GM23338 (cell line): Measurements from ENCODE around the gene CADM4. TPM values are rescaled to one million over a fixed set of nuclear protein-coding genes. Genes with fewer than 3 reads are reported as not detected.
"Not testable (repeated sequence)": the region's sequence is repeated elsewhere in the genome, so short reads cannot be mapped to it uniquely, and the experiment has no call there.

Experiments used
- ATAC-seq: fragments of 200-7000 bp; cut with Tn5 transposase; 3 replicates; pipeline ENCODE4 v1.9.1; 2020
- DNase-seq: peaks from one replicate; pipeline ENCODE4 v3.0.0-alpha.2; 2015; ENCODE audit warnings: low spot score
- H2AFZ ChIP-seq: fragments of 200-600 bp; sonication (generic); 2 replicates; pipeline ENCODE4 v1.8.0; 2016; ENCODE audit warnings: antibody characterized with exemption, mild to moderate bottlenecking, moderate library complexity
- H3F3A ChIP-seq: fragments of 200-600 bp; sonication (generic); replicated peaks from 2 replicates; pipeline ENCODE4 v1.8.0; 2017; ENCODE audit warnings: antibody characterized with exemption, mixed run types, low read depth
- H3K27ac ChIP-seq: fragments of 200-600 bp; sonication (generic); 2 replicates; pipeline ENCODE4 v1.6.1; 2016; ENCODE audit warnings: low read depth
- H3K27me3 ChIP-seq: fragments of 200-600 bp; sonication (generic); 2 replicates; pipeline ENCODE4 v1.8.0; 2016; ENCODE audit warnings: mild to moderate bottlenecking, mixed run types, moderate library complexity; ENCODE audit not compliant: insufficient read depth
- H3K36me3 ChIP-seq: fragments of 200-600 bp; sonication (generic); 2 replicates; pipeline ENCODE4 v1.8.0; 2016; ENCODE audit warnings: mild to moderate bottlenecking; ENCODE audit not compliant: insufficient read depth
- H3K4me1 ChIP-seq: fragments of 200-600 bp; sonication (generic); 2 replicates; pipeline ENCODE4 v1.8.0; 2016; ENCODE audit warnings: mild to moderate bottlenecking, moderate library complexity; ENCODE audit not compliant: insufficient read depth
- H3K4me2 ChIP-seq: fragments of 200-600 bp; sonication (generic); 2 replicates; pipeline ENCODE4 v1.7.1; 2017; ENCODE audit warnings: mixed run types
- H3K4me3 ChIP-seq: fragments of 200-600 bp; sonication (generic); 2 replicates; pipeline ENCODE4 v1.6.1; 2016; ENCODE audit warnings: mixed run types
- H3K79me2 ChIP-seq: fragments of 200-600 bp; sonication (generic); replicated peaks from 2 replicates; pipeline ENCODE4 v1.8.0; 2017; ENCODE audit warnings: mild to moderate bottlenecking; ENCODE audit not compliant: insufficient read depth
- H3K9me2 ChIP-seq: fragments of 200-600 bp; sonication (generic); 2 replicates; pipeline ENCODE4 v1.8.0; 2017; ENCODE audit not compliant: insufficient read depth
- H4K20me1 ChIP-seq: fragments of 200-600 bp; sonication (generic); replicated peaks from 2 replicates; pipeline ENCODE4 v1.8.0; 2017; ENCODE audit warnings: mild to moderate bottlenecking; ENCODE audit not compliant: insufficient read depth
- H3K27ac Mint-ChIP-seq: 2 replicates; pipeline ENCODE4 v1.8.0; 2020; ENCODE audit warnings: inconsistent platforms, mild to moderate bottlenecking, moderate library complexity, mixed read lengths
- H3K27me3 Mint-ChIP-seq: 3 replicates; pipeline ENCODE4 v1.8.0; 2022; ENCODE audit warnings: low read depth, mild to moderate bottlenecking, moderate library complexity, mixed read lengths, inconsistent platforms; ENCODE audit not compliant: insufficient read depth, poor library complexity
- H3K36me3 Mint-ChIP-seq: 3 replicates; pipeline ENCODE4 v1.8.0; 2021; ENCODE audit warnings: low read depth, mild to moderate bottlenecking, inconsistent platforms, moderate library complexity, mixed read lengths
- H3K4me1 Mint-ChIP-seq: 3 replicates; pipeline ENCODE4 v1.8.0; 2020; ENCODE audit warnings: mild to moderate bottlenecking, inconsistent platforms, mixed read lengths
- H3K4me3 Mint-ChIP-seq: 3 replicates; pipeline ENCODE4 v1.8.0; 2021; ENCODE audit warnings: moderate library complexity, mild to moderate bottlenecking, inconsistent platforms, mixed read lengths
- H3K9me3 Mint-ChIP-seq: 3 replicates; pipeline ENCODE4 v1.8.0; 2020; ENCODE audit warnings: moderate library complexity, mild to moderate bottlenecking, inconsistent platforms, mixed read lengths
- CREB1 ChIP-seq: fragments of 250-450 bp; sonication (Bioruptor Pico); IDR thresholded peaks from 2 replicates; pipeline ENCODE4 v1.5.0; 2020; ENCODE audit warnings: low read depth, mild to moderate bottlenecking, moderate library complexity
- EZH2phosphoT487 ChIP-seq: fragments of 200-600 bp; sonication (generic); IDR thresholded peaks from one replicate; pipeline ENCODE4 v1.8.1; 2018; ENCODE audit warnings: antibody characterized with exemption; ENCODE audit not compliant: unreplicated experiment
- JUNB ChIP-seq: IDR thresholded peaks from one replicate; pipeline ENCODE4 v1.6.1; 2016; ENCODE audit warnings: antibody characterized with exemption; ENCODE audit not compliant: unreplicated experiment
- NANOG ChIP-seq: IDR thresholded peaks from 2 replicates; pipeline ENCODE4 v1.6.1; 2016; ENCODE audit warnings: antibody characterized with exemption, borderline replicate concordance
- POLR2AphosphoS5 ChIP-seq: IDR thresholded peaks from 2 replicates; pipeline ENCODE4 v1.6.1; 2016; ENCODE audit warnings: antibody characterized with exemption, low read depth
- STAT1 ChIP-seq: IDR thresholded peaks from one replicate; pipeline ENCODE4 v1.6.1; 2016; ENCODE audit warnings: antibody characterized with exemption; ENCODE audit not compliant: unreplicated experiment
- ZNF114 ChIP-seq: fragments of 250-450 bp; sonication (Bioruptor Pico); IDR thresholded peaks from 2 replicates; pipeline ENCODE4 v1.5.0; 2020; ENCODE audit warnings: mild to moderate bottlenecking, moderate library complexity
- ZNF331 ChIP-seq: fragments of 250-450 bp; sonication (Bioruptor Pico); IDR thresholded peaks from 2 replicates; pipeline ENCODE4 v1.5.0; 2020; ENCODE audit warnings: low read depth, mild to moderate bottlenecking, moderate library complexity
- polyA plus RNA-seq: library from polyadenylated mRNA; unstranded; fragments of >200 nt; fragmentation: Nextera tagmentation; extraction: Ambion mirVana; gene quantifications from 2 replicates; pipeline ENCODE4 v1.2.1, GENCODE V29; 2016
- total RNA-seq: library from RNA; depleted of rRNA; stranded (reverse); fragments of >200 nt; shearing (Covaris generic); gene quantifications from 2 replicates; pipeline ENCODE4 v1.2.3, GENCODE V29; 2014
- TF ChIP-seq, protein P1 (sequence below): IDR thresholded peaks from one replicate; pipeline ENCODE4 v1.6.1; 2018; ENCODE audit warnings: antibody characterized with exemption; ENCODE audit not compliant: unreplicated experiment

Gene CADM4
- total and polyA plus RNA-seq, 2 experiments from 2014 or later: 3.7 to 21.2 TPM

DNA sequence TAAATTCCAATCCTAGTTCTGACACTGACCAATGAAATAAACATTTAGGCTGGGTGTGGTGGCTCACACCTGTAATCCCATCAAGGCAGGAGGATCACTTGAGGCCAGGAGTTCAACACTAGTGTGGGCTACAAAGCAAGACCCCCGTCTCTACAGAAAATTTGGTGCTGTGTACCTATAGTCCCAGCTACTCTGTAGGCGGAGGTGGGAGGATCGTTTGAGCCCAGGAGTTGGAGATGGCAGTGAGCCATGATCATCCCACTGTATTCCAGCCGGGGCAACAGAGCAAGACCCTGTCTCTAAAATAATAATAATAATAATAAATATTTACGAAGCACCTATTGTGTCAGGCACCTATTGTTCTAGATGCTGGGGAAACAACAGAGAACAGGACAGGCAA lies 50.4 kb downstream of the CADM4 start (continued):
- TF ChIP-seq ZNF331 (no peak), STAT1 (no peak), JUNB (no peak)

DNA sequence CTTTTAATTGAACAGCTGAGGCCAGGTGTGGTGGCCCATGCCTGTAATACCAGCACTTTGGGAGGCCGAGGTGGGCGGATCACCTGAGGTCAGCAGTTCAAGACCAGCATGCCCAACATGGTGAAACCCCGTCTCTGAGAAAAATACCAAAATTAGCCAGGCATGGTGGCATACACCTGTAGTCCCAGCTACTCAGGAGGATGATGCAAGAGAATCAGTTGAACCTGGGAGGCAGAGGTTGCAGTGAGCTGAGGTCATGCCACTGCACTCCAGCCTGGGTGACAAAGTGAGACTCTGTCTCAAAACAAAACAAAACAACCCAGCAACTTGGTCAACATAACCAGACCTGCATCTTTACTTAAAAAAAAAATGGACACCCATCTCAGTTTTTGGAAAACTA lies 52.6 kb downstream of the CADM4 start:
- H3K4me1 Mint-ChIP-seq, H3K9me3 Mint-ChIP-seq, H3K4me2 ChIP-seq, H3K27me3 ChIP-seq, H3K27me3 Mint-ChIP-seq, H3K27ac Mint-ChIP-seq, H3K9me2 ChIP-seq, H4K20me1 ChIP-seq, H3K27ac ChIP-seq, H3K4me3 ChIP-seq, ATAC-seq, DNase-seq, H3K4me3 Mint-ChIP-seq, H3F3A ChIP-seq, H3K4me1 ChIP-seq, H3K36me3 ChIP-seq, H2AFZ ChIP-seq, H3K79me2 ChIP-seq: not testable (repeated sequence)
- peaks cover 22% of the 10 kb centered on the region for H3K36me3 Mint-ChIP-seq

DNA sequence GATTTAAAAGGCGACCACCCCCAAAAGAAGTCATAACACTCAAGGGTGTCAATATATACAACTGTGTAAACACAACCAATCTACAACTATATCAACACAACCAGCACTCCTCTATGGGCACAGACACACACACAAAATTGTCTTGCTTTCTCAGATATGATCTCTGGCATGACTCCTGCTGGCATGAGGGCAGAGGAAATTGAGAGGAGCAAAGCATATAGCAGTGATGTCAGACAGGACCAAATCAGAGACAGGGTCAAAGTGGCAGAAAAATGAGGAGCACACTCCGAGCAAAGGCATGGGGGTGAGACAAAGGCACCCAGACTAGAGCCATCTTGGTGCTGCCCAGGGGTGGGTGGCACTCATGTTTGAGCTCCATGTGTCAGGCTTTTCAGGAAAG lies 53.3 kb downstream of the CADM4 start:
- peaks cover 22% of the 10 kb centered on the region for H3K36me3 Mint-ChIP-seq
- H3K9me3 Mint-ChIP-seq: no peaks in the 10 kb centered on the region
- peaks cover 5% of the 10 kb centered on the region; the same call in 2 of the 3 replicates for H3K4me1 Mint-ChIP-seq
- no peaks in the 10 kb centered on the region for H3K79me2 ChIP-seq
- H3K4me3 Mint-ChIP-seq: no peak overlapping the region
- H3K27ac ChIP-seq: no peak overlapping the region
- peaks cover 7% of the 10 kb centered on the region; the same call in 1 of the 2 replicates for H4K20me1 ChIP-seq
- H3K4me3 ChIP-seq: no peak overlapping the region
- no peak overlapping the region for H3K4me2 ChIP-seq
- H3K27me3 Mint-ChIP-seq: peaks cover 3% of the 10 kb centered on the region
- no peak for ATAC-seq
- TF ChIP-seq STAT1 (no peak), ZNF114 (no peak), EZH2phosphoT487 (no peak)
- H2AFZ ChIP-seq: no peak overlapping the region
- H3K36me3 ChIP-seq: no peaks in the 10 kb centered on the region; the same call in 1 of the 2 replicates
- no peak overlapping the region; the same call in 1 of the 2 replicates for H3K27ac Mint-ChIP-seq
- H3K27me3 ChIP-seq: no peaks in the 10 kb centered on the region
- H3F3A ChIP-seq: no peaks in the 10 kb centered on the region
- no peak for DNase-seq
- H3K4me1 ChIP-seq: no peaks in the 10 kb centered on the region
- H3K9me2 ChIP-seq: no peaks in the 10 kb centered on the region

DNA sequence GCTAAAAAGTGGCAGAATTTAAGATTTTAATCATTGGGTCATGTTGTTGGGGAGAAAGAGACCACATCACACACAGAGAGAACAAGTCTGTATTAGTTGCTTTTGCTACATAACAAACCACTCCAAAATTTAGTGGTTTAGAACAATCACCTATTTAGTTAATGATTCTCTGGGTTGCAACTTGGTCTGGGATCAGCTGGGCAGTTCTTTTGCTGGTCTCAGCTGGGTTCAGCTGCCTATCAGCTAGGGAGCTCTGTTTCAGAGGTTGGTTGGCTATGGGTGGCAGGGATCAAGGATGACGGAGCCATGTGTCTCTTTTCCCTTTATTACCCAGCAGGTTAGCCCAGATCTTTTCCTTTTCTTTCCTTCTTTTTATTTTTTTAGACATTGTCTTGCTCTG lies 55.2 kb downstream of the CADM4 start:
- no peak overlapping the region for H3K27ac Mint-ChIP-seq
- H2AFZ ChIP-seq: no peak overlapping the region
- H3K4me2 ChIP-seq: no peak overlapping the region
- H3F3A ChIP-seq: no peaks in the 10 kb centered on the region
- peaks cover 3% of the 10 kb centered on the region for H3K27me3 Mint-ChIP-seq
- no peaks in the 10 kb centered on the region for H3K27me3 ChIP-seq
- peaks cover 2% of the 10 kb centered on the region; the same call in 1 of the 2 replicates for H3K79me2 ChIP-seq
- DNase-seq (no peak), ATAC-seq (no peak)
- no peaks in the 10 kb centered on the region for H3K9me2 ChIP-seq
- H3K4me3 ChIP-seq: no peak overlapping the region
- H3K4me1 ChIP-seq: peaks cover 5% of the 10 kb centered on the region; the same call in 1 of the 2 replicates
- 0 out of 2 replicates have a peak overlapping the region, but pooled peaks have one; percentile 9 for H3K27ac ChIP-seq
- H3K4me1 Mint-ChIP-seq: peaks cover 11% of the 10 kb centered on the region
- H3K36me3 Mint-ChIP-seq: peaks cover 15% of the 10 kb centered on the region
- no peaks in the 10 kb centered on the region for H3K9me3 Mint-ChIP-seq
- peaks cover 7% of the 10 kb centered on the region; the same call in 1 of the 2 replicates for H4K20me1 ChIP-seq
- H3K4me3 Mint-ChIP-seq: no peak overlapping the region
- H3K36me3 ChIP-seq: no peaks in the 10 kb centered on the region; the same call in 1 of the 2 replicates
- TF ChIP-seq POLR2AphosphoS5: no peak
- no peak for TF ChIP-seq JUNB
- no peak for TF ChIP-seq EZH2phosphoT487
- TF ChIP-seq, protein P1, sequence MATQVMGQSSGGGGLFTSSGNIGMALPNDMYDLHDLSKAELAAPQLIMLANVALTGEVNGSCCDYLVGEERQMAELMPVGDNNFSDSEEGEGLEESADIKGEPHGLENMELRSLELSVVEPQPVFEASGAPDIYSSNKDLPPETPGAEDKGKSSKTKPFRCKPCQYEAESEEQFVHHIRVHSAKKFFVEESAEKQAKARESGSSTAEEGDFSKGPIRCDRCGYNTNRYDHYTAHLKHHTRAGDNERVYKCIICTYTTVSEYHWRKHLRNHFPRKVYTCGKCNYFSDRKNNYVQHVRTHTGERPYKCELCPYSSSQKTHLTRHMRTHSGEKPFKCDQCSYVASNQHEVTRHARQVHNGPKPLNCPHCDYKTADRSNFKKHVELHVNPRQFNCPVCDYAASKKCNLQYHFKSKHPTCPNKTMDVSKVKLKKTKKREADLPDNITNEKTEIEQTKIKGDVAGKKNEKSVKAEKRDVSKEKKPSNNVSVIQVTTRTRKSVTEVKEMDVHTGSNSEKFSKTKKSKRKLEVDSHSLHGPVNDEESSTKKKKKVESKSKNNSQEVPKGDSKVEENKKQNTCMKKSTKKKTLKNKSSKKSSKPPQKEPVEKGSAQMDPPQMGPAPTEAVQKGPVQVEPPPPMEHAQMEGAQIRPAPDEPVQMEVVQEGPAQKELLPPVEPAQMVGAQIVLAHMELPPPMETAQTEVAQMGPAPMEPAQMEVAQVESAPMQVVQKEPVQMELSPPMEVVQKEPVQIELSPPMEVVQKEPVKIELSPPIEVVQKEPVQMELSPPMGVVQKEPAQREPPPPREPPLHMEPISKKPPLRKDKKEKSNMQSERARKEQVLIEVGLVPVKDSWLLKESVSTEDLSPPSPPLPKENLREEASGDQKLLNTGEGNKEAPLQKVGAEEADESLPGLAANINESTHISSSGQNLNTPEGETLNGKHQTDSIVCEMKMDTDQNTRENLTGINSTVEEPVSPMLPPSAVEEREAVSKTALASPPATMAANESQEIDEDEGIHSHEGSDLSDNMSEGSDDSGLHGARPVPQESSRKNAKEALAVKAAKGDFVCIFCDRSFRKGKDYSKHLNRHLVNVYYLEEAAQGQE: no peak
- TF ChIP-seq CREB1 (CRISPR knock-in tag): no peak
- no peak for TF ChIP-seq STAT1
- no peak for TF ChIP-seq ZNF331
- TF ChIP-seq NANOG: no peak
